Fibroblast of the aortic adventitia (primary cell): ENCODE measurements around the gene TGM6. TPM values are rescaled to one million over a fixed set of nuclear protein-coding genes. Genes with fewer than 3 reads are reported as not detected.
A peak's percentile ranks its signal among the peaks of the same experiment; 100 is the strongest.

Experiments
- DNase-seq: peaks from one replicate; pipeline ENCODE4 v3.0.0-alpha.2; 2010; ENCODE audit warnings: low read depth
- H3K4me3 ChIP-seq: 2 replicates; pipeline ENCODE4 v1.5.1; 2011; ENCODE audit warnings: low read depth, mild to moderate bottlenecking, control low read depth, low read length, moderate library complexity
- CTCF ChIP-seq: IDR thresholded peaks from 2 replicates; pipeline ENCODE4 v1.5.1; 2011; ENCODE audit warnings: mild to moderate bottlenecking, low read length, control low read depth, inconsistent platforms; ENCODE audit not compliant: insufficient read depth
- total RNA-seq: library from RNA; depleted of rRNA; stranded (reverse); fragments of >200 nt; gene quantifications from 2 replicates; pipeline ENCODE4 v1.2.3, GENCODE V29; 2012; ENCODE audit warnings: low replicate concordance

The TGM6 gene
- total RNA-seq, 1 donor: not detected

GRCh38 chr20:2408111-2408510 lies 27.4 kb downstream of the TGM6 start:
- DNase-seq: no peak
- H3K4me3 ChIP-seq: no peak overlapping the region
- TF ChIP-seq CTCF: no peak

- no peak for DNase-seq
- TF ChIP-seq CTCF: no peak
- H3K4me3 ChIP-seq: no peak overlapping the region
These were observed 36.0 kb downstream of the TGM6 start for GRCh38 chr20:2416541-2417212.

GRCh38 chr20:2417213-2417541 lies 36.5 kb downstream of the TGM6 start:
- no peak for DNase-seq
- H3K4me3 ChIP-seq: no peak overlapping the region
- no peak for TF ChIP-seq CTCF

DNA sequence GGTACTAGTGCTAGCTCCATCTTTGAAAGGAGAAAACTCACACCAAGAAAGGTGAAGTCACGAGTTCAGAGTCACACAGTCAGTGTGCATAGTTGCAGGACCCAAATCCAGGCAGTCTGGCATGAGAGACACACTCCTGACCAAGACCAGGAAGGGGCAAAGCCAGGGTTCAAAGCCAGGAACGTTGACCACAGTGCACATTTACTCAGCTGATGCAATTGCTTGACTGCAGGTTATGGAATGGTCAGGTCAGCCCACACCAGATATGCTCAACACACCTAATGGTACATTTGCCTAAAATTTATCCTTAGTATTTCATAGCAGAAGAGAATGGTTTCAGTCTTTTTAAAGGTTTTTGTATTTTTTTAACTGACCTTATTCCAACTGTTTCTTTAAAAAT lies 37.7 kb downstream of the TGM6 start:
- no peak overlapping the region for H3K4me3 ChIP-seq
- DNase-seq: no peak
- TF ChIP-seq CTCF: no peak

DNA sequence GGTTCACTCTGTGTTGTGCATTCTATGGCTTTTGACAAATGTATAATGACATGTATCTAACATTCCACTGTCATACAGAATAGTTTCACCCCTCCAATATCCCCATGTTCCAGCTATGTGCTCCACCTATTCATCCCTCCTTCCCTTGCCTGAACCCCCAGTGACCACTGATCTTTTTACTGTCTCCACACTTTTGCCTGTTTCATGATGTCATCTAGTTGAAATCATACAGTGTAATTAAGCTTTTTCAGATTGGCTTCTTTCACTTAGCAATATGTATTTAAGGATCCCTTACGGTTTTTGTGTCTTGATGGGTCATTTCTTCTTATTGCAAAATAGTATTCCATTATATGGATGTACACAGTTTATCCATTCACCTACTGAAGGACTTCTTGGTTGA lies 39.8 kb downstream of the TGM6 start:
- no peak overlapping the region for H3K4me3 ChIP-seq
- no peak for DNase-seq
- no peak for TF ChIP-seq CTCF

- TF ChIP-seq CTCF: peak; percentile 36
- H3K4me3 ChIP-seq: no peak overlapping the region
- DNase-seq: peak; percentile 6
These were observed 40.5 kb downstream of the TGM6 start for GRCh38 chr20:2421247-2421646.

DNA sequence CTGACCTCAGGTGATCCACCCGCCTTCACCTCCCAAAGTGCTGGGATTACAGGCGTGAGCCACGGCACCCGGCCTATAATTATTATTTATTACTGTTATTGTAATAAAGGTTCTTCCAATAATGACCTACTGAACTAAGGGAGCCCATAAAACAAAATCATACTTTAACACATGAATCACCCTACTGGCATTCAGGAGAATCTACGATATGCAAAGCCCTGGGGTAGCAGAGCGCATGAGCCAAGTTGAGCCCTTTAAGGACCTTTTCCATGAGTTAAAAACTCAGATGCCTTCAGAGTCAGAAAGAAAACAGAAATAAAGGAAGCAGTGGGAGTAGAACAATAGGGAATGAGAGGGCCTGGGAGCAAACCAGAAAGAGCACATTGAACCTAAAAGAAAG lies 48.4 kb downstream of the TGM6 start:
- peak; percentile 19 for DNase-seq
- no peak overlapping the region for H3K4me3 ChIP-seq
- TF ChIP-seq CTCF: no peak
